ENCODE data around the gene HSPA12A. TPM values are rescaled to one million over a fixed set of nuclear protein-coding genes. Genes with fewer than 3 reads are reported as not detected.

The HSPA12A gene
- total RNA-seq, 4 donors from 2014 or later, result 4.5 to 6.0 (median 4.9) TPM

- in situ Hi-C loops (cut with MboI; ENCODE audit: low sequenced_read_pairs in 4 of 4), result no loop called here
- no peak for ATAC-seq
- H3K27me3 ChIP-seq, result peaks cover 4 to 8% (median 6%) of the 10 kb centered on the region in 3 donors
- H3K9me3 ChIP-seq, result no peaks in the 10 kb centered on the region
- intact Hi-C loops (cut with DNase I; ENCODE audit: low total_unique reads), result no loop called here
- no peak for DNase-seq
- TF ChIP-seq, protein P1, sequence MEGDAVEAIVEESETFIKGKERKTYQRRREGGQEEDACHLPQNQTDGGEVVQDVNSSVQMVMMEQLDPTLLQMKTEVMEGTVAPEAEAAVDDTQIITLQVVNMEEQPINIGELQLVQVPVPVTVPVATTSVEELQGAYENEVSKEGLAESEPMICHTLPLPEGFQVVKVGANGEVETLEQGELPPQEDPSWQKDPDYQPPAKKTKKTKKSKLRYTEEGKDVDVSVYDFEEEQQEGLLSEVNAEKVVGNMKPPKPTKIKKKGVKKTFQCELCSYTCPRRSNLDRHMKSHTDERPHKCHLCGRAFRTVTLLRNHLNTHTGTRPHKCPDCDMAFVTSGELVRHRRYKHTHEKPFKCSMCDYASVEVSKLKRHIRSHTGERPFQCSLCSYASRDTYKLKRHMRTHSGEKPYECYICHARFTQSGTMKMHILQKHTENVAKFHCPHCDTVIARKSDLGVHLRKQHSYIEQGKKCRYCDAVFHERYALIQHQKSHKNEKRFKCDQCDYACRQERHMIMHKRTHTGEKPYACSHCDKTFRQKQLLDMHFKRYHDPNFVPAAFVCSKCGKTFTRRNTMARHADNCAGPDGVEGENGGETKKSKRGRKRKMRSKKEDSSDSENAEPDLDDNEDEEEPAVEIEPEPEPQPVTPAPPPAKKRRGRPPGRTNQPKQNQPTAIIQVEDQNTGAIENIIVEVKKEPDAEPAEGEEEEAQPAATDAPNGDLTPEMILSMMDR (IDR thresholded peaks at IDR 0.05 in 4 of 5, conservative IDR thresholded peaks at IDR 0.05 in 1 of 5), result no peak
- TF ChIP-seq POLR2A (IDR thresholded peaks at IDR 0.05), result no peak
- H3K4me1 ChIP-seq, result no peaks in the 10 kb centered on the region
- H3K27ac ChIP-seq, result no peak overlapping the region
- no peaks in the 10 kb centered on the region for H3K36me3 ChIP-seq
- no peak overlapping the region for H3K4me3 ChIP-seq
Measured at GRCh38 chr10:116631871-116632295, 110.5 kb downstream of the HSPA12A start.

DNA sequence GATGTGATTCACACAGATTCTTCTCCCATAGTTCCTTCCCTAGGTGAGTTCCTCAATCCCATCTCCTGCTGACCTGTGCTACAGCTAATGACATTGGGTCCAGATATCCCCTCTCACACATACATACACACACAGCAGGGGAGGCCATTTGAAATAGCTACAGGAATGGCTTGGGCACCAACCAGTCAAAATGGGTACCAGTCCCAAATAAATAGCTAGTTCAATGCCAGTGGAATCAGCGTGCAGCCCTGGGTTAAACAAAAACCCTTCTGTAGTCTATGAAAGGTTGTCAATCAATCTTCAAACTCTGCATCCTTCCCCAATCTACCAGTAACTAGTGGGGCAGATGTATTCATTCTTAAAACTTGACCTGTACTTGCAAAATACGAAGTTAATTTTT, 112.3 kb downstream of the HSPA12A start:
- H3K27ac ChIP-seq, result no peak overlapping the region
- no peaks in the 10 kb centered on the region for H3K4me1 ChIP-seq
- H3K36me3 ChIP-seq, result no peaks in the 10 kb centered on the region
- H3K4me3 ChIP-seq, result no peak overlapping the region
- no peak for DNase-seq
- H3K27me3 ChIP-seq, result peaks cover 7 to 17% (median 17%) of the 10 kb centered on the region in 3 donors
- intact Hi-C loops (cut with DNase I; ENCODE audit: low total_unique reads), result no loop called here
- in situ Hi-C loops (cut with MboI; ENCODE audit: low sequenced_read_pairs in 4 of 4), result no loop called here
- no peak for ATAC-seq
- no peaks in the 10 kb centered on the region for H3K9me3 ChIP-seq
- TF ChIP-seq POLR2A (IDR thresholded peaks at IDR 0.05), result no peak
- TF ChIP-seq, protein P1 (IDR thresholded peaks at IDR 0.05 in 4 of 5, conservative IDR thresholded peaks at IDR 0.05 in 1 of 5), result no peak

- intact Hi-C loops (cut with DNase I; ENCODE audit: low total_unique reads) (no loop called here), in situ Hi-C loops (cut with MboI; ENCODE audit: low sequenced_read_pairs in 4 of 4) (no loop called here)
- DNase-seq, result no peak
- Histone ChIP-seq H3K36me3 (no peaks in the 10 kb centered on the region), H3K4me3 (no peak overlapping the region), H3K27ac (no peak overlapping the region), H3K9me3 (no peaks in the 10 kb centered on the region), H3K4me1 (no peaks in the 10 kb centered on the region), H3K27me3 (peaks cover 7 to 17% (median 17%) of the 10 kb centered on the region in 3 donors)
- no peak for ATAC-seq
- TF ChIP-seq, protein P1 (IDR thresholded peaks at IDR 0.05 in 4 of 5, conservative IDR thresholded peaks at IDR 0.05 in 1 of 5), result no peak
- TF ChIP-seq POLR2A (IDR thresholded peaks at IDR 0.05), result no peak
Measured at GRCh38 chr10:116629340-116629739, 113.0 kb downstream of the HSPA12A start.

- Histone ChIP-seq H3K27me3 (peaks cover 7 to 17% (median 17%) of the 10 kb centered on the region in 3 donors), H3K27ac (no peak overlapping the region), H3K4me1 (no peaks in the 10 kb centered on the region), H3K4me3 (no peak overlapping the region), H3K9me3 (no peaks in the 10 kb centered on the region), H3K36me3 (no peaks in the 10 kb centered on the region)
- in situ Hi-C loops (cut with MboI; ENCODE audit: low sequenced_read_pairs in 4 of 4), result no loop called here
- DNase-seq (no peak), ATAC-seq (no peak)
- TF ChIP-seq, protein P1 (IDR thresholded peaks at IDR 0.05 in 4 of 5, conservative IDR thresholded peaks at IDR 0.05 in 1 of 5), result no peak
- TF ChIP-seq POLR2A (IDR thresholded peaks at IDR 0.05), result no peak
- intact Hi-C loops (cut with DNase I; ENCODE audit: low total_unique reads), result no loop called here
Measured at GRCh38 chr10:116627386-116627933, 114.9 kb downstream of the HSPA12A start.

DNA sequence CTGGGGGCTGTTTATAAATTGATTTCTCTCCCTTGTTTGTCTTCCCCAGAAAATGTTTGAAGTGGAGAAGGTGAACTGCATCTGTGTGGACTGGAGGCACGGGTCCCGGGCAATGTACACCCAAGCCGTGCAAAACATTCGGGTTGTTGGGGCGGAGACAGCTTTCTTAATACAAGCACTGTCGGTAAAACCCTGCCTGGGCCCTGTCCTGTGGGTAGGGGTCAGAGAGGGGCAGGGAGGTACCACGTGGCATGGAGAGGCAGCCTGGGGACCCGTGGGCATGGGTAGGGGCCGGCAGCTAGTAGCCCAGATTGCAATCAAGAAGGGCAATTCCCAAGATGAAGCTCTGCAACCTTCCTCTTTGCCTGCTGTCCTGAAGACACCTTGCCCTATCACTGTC, 115.6 kb downstream of the HSPA12A start:
- H3K36me3 ChIP-seq, result no peaks in the 10 kb centered on the region
- peaks cover 7 to 17% (median 17%) of the 10 kb centered on the region in 3 donors for H3K27me3 ChIP-seq
- no peaks in the 10 kb centered on the region for H3K9me3 ChIP-seq
- H3K27ac ChIP-seq, result no peak overlapping the region
- H3K4me3 ChIP-seq, result no peak overlapping the region
- DNase-seq (no peak), ATAC-seq (no peak)
- no peaks in the 10 kb centered on the region for H3K4me1 ChIP-seq
- in situ Hi-C loops (cut with MboI; ENCODE audit: low sequenced_read_pairs in 4 of 4), result no loop called here
- intact Hi-C loops (cut with DNase I; ENCODE audit: low total_unique reads), result no loop called here
- TF ChIP-seq, protein P1 (IDR thresholded peaks at IDR 0.05 in 4 of 5, conservative IDR thresholded peaks at IDR 0.05 in 1 of 5), result no peak
